GM19463 (cell line): Measurements from ENCODE around the gene ESPNL.

ENCODE experiments used
- ATAC-seq: cut with Tn5 transposase; IDR thresholded peaks from one replicate; pipeline ENCODE4 v1.9.1; 2021; ENCODE audit warnings: mild to moderate bottlenecking, moderate library complexity; ENCODE audit not compliant: unreplicated experiment

Gene ESPNL

DNA sequence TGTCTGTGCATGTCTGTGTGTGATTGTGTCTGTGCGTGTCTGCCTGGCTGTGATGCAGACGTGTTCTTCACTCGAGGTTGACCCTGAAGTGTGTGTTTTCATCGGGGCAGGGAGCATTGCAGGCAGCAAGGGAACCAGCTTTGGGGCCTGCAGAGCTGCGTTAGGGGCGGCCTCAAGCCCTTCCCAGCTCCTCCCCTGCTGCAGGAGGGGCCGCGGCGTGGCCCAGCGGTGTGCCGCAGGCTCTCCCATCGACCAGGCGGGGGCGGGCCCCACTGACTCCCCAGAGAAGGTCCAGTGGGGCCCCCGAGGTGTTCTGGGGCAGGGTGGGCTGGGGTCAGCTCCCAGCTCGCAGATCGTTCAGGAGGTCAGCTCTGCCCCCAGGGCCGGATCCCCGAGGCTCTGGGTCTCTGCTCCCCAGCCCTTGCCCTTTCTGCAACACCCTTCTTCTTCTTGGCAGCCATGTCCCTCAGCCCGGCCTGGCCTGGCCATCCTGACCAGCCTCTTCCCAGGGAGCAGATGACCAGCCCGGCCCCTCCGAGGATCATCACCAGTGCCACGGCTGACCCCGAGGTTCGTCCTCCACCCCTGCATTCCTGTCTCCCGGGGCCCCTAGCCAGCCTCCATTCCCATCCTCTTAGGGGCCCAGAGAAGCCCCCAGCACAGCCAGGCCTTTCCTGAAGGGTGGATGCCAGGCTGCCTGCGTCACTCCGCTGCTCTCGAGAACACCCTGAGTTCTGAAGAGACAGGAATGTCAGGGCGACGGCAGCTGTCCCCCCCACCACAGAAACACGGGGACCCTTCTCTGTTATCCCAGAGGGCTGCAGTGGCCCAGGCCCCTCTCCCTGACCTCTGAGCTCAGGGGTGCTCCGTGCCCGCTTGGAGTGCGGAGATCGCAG, 27.3 kb downstream of the ESPNL start:
- ATAC-seq = no peak

GRCh38 chr2:238128061-238128440, 27.9 kb downstream of the ESPNL start:
- ATAC-seq = no peak

DNA sequence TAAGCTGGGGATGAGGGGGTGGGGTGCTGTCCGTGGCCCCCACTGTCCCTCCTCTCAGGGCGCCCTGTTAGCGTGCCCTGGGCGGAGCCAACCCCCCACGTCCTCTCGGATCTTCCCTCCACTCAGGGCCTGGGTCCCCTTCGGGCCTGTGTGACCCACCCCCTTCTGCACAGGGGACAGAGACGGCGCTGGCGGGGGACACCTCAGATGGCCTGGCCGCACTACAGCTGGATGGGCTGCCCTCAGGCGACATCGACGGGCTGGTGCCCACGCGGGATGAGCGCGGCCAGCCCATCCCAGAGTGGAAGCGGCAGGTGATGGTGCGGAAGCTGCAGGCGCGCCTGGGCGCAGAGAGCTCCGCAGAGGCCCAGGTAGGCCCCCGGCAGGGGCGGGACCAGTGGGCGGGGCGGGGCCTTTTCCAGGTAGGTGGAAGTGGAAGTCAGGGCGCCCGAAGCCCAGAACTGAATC, 28.4 kb downstream of the ESPNL start:
- no peak for ATAC-seq

GRCh38 chr2:238129166-238130010, 29.2 kb downstream of the ESPNL start:
- ATAC-seq = no peak

- ATAC-seq = no peak
Observed at GRCh38 chr2:238130111-238130695, 30.1 kb downstream of the ESPNL start.

DNA sequence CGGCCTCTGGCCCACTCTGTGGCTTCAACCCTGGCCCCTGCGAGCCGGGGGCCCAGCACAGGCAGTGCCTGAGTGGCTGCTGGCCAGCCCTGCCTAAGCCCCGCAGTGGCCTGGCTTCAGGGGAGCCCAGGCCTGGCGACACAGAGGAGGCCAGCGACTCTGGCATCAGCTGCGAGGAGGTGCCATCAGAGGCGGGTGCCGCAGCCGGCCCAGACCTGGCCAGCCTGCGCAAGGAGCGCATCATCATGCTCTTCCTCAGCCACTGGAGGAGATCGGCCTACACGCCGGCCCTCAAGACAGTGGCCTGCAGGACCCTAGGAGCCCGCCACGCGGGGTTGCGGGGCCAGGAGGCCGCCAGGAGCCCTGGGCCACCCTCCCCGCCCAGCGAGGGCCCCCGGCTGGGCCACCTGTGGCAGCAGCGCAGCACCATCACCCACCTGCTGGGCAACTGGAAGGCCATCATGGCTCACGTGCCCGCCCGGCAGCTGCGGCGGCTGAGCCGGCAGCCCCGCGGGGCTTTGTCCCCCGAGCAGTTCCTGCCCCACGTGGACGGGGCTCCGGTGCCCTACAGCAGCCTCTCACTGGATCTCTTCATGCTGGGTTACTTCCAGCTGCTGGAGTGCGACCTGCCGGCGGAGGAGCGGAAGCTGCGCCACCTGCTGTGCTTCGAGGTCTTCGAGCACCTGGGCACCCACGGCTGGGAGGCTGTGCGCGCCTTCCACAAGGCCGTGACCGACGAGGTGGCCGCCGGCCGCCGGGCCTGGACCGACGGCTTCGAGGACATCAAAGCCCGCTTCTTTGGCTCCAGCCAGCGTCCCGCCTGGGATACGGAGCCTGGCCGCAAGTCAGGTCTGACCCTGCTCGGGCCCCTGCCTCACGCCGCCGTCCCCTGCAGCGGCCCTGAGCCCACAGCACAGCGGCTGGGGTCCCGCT, 30.8 kb downstream of the ESPNL start:
- no peak for ATAC-seq

DNA sequence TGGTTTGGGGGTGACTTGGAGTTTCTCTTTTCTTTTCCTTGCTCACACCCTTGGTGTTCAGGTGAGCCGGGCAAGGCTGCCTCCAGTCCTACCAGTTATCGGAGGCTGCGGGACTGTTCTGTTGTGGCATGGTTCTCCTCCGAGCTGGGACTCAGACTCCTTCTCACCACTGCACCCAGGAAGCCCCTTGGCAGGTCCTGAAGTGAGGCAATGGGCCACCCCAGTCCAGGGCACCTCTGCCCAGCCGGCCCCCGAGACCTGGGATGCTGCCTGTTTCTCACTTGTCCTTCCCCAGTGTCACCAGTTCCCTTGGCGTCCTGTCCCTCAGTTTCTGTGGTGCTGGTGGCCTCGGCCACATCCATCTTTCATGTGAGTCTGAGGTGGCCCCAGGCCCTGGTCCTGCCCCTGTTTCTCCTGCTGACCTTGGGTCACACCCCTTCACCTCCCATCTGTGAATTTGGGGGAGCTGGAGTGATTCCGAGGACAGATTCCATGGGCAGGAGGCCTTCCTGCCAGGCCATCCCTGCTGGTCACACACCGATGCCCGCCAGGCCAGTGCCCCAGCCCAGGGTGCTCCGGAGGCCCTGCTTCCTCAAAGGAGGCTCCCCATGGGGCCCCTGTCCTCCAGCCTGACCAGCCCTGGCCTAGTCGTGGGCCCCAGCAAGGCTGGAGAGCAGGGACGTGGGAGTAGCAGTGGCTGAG, 31.8 kb downstream of the ESPNL start:
- no peak for ATAC-seq

- no peak for ATAC-seq
Observed at GRCh38 chr2:238132463-238133450, 32.6 kb downstream of the ESPNL start.

- ATAC-seq = no peak
Observed at GRCh38 chr2:238133499-238134392, 33.6 kb downstream of the ESPNL start.

- ATAC-seq = no peak
Observed at GRCh38 chr2:238134393-238134785, 34.2 kb downstream of the ESPNL start.

GRCh38 chr2:238135601-238136150, 35.5 kb downstream of the ESPNL start:
- ATAC-seq = no peak

DNA sequence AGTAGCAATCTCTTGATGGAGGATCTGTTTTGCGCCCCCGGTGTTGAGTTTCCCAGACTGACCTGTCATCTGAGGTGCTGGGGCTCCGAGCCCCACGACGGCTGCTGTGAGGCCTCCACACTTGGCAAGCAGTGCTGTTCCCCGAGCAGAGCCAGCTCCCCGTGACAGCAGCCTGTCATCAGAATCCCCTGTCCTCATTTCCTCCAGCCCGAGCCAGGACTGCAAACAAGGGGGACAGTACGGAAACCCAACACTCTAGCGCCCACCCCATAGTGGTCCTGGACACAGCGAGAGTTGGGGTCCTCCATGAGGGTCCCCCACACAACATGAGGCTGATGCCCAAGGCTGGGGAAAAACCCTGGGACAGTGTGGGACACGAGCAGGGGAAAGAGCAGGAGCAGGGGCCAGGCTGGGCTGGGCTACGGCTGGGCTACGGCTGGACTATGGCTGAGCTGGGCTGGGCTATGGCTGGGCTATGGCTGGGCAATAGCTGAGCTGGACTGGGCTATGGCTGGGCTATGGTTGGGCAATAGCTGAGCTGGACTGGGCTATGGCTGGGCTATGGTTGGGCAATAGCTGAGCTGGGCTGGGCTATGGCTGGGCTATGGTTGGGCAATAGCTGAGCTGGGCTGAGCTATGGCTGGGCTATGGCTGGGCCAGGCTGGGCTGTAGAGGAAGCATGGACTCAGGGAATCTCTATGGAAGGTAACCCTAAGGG, 36.8 kb downstream of the ESPNL start:
- no peak for ATAC-seq

GRCh38 chr2:238137885-238138284, 37.7 kb downstream of the ESPNL start:
- ATAC-seq = no peak

DNA sequence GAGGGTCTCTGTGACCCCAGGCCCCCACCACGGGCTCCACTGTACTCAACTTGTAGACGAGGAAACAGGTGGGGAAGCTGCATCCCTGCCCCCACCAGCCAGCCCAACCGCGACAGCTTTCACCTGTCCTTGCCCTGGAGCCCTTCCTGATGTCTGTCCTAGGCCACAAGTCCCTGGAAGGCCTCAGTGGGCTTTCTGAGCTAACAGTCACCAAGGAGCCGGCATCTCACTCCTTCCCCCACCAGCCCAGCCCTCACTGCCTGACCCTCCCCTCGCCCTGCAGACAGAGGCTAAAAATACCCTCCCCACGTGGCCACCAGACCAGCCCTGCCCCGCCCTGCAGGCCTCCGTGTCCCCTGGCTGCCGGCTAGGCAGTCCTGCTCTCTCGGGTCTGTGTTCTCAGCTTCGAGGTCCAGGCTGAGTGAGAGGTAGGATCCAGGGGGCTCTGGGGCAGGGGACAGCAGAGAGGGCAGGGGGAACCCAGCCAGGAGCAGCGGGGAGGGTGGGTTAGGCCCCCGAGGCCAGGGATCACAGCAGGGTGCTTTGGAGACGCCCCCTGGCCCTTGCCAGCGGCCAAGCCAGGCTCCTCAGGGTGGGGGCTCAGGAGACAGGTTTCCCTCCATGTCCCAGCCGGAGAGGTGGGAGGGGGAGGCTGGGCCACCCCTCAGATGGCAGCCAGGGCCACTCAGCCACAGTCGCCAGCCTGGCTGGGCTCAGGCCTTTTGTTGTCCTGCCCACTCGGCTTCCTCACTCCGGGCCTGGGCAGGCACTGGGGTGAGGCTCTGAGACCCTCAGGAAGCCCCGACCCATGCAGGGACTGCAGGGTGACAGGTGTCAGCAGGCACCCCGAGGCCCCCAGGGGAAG, 38.4 kb downstream of the ESPNL start, which contains the start of gene KLHL30:
Gene KLHL30, plus strand, starts transcription at position 338 of the 865 bp plus-strand sequence. CDS start 2,087 bp downstream, outside the sequence.
- ATAC-seq = no peak

- ATAC-seq = no peak
Observed at GRCh38 chr2:238139196-238140039, 39.3 kb downstream of the ESPNL start.
